ENCODE results near the gene SDCCAG8. TPM values are rescaled to one million over a fixed set of nuclear protein-coding genes. Genes with fewer than 3 reads are reported as not detected.

SDCCAG8 gene
- total RNA-seq, 2 donors from 2014 or later: 18.4 to 18.8 TPM

DNA sequence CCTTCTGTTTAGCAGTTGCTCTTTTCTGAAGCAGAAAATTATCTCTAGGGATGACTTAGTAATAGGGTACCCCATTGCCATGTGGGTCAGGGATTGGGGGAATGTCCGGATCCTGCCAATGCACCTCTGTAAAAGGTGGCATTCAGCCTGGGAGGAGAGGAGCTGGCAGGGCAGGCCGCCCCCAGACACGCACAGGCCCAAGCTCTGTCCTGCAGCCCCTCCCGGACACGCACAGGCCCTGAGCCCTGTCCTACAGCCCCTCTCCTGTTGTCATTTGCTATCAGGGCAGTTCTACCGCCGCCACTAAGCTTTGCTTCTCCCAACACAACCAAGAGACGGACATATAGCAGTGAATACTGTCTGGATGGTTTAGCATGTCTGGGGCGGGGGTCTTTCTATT is 219.1 kb downstream of the SDCCAG8 start:
- intact Hi-C loops (cut with DNase I): no loop called here
- no peaks in the 10 kb centered on the region for H3K9me3 ChIP-seq
- no peak overlapping the region for H3K27ac ChIP-seq
- TF ChIP-seq, protein P1, sequence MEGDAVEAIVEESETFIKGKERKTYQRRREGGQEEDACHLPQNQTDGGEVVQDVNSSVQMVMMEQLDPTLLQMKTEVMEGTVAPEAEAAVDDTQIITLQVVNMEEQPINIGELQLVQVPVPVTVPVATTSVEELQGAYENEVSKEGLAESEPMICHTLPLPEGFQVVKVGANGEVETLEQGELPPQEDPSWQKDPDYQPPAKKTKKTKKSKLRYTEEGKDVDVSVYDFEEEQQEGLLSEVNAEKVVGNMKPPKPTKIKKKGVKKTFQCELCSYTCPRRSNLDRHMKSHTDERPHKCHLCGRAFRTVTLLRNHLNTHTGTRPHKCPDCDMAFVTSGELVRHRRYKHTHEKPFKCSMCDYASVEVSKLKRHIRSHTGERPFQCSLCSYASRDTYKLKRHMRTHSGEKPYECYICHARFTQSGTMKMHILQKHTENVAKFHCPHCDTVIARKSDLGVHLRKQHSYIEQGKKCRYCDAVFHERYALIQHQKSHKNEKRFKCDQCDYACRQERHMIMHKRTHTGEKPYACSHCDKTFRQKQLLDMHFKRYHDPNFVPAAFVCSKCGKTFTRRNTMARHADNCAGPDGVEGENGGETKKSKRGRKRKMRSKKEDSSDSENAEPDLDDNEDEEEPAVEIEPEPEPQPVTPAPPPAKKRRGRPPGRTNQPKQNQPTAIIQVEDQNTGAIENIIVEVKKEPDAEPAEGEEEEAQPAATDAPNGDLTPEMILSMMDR (IDR thresholded peaks at IDR 0.05): no peak
- H3K27me3 ChIP-seq: no peaks in the 10 kb centered on the region
- H3K9ac ChIP-seq (ENCODE audit: low read depth in 2 of 2, low read length in 2 of 2): no peak overlapping the region
- no peak for DNase-seq
- H3K36me3 ChIP-seq: no peaks in the 10 kb centered on the region
- no peak overlapping the region for H3K4me3 ChIP-seq
- H3K4me1 ChIP-seq: no peaks in the 10 kb centered on the region

DNA sequence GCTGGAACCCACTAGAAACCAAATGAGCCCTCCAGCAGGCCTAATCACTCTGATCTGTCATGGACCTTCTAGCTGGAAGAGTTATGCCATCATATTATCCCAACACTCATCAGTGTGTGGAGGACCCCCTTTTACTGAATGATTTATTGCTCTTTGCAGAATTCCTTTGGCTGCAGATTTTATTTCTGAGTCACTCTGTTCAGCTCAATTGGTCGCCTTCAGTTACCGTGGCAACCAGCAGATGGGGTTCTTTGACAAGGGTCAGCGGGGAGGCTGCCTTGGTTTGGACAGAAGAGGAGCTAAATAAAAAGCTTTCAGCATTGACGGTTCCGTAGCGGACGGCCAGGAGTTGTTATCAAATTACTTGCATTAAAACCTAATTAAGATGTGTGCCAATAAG is 220.1 kb downstream of the SDCCAG8 start:
- TF ChIP-seq, protein P1 (IDR thresholded peaks at IDR 0.05): no peak
- Histone ChIP-seq H3K4me1 (no peaks in the 10 kb centered on the region), H3K27me3 (no peaks in the 10 kb centered on the region), H3K9ac (ENCODE audit: low read depth in 2 of 2, low read length in 2 of 2) (no peak overlapping the region), H3K9me3 (no peaks in the 10 kb centered on the region), H3K4me3 (no peak overlapping the region), H3K36me3 (no peaks in the 10 kb centered on the region), H3K27ac (no peak overlapping the region)
- intact Hi-C loops (cut with DNase I): no loop called here
- DNase-seq: no peak

DNA sequence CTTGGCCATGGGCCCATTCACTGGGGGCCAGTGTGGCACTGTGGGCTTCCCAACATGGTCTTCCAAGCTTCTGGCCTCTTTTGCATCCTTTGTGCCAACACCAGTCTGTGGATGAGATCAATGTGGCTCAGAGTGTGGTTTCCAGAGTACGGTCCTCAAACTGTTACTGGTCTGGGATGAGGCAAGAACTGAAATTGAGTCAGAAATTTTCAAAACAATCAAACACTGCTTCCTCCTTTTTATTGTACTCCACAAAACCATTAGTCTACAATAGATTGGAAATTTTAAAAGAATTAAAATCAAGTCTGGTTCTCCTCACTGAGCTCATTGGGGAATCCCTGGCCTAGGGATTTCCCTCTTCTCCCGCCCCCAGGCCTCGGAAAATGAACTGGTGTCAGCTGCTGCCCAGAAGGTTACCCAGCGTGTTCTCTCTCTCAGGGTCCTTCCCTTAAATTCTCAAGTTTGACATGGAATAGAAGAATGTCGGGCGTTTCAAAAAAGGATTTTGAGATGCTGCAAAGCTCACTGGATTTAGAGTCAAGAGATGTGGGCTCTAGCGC is 222.0 kb downstream of the SDCCAG8 start:
- Histone ChIP-seq H3K27me3 (no peaks in the 10 kb centered on the region), H3K4me1 (no peaks in the 10 kb centered on the region), H3K27ac (no peak overlapping the region), H3K9ac (ENCODE audit: low read depth in 2 of 2, low read length in 2 of 2) (no peak overlapping the region), H3K4me3 (no peak overlapping the region), H3K36me3 (no peaks in the 10 kb centered on the region), H3K9me3 (no peaks in the 10 kb centered on the region)
- TF ChIP-seq, protein P1 (IDR thresholded peaks at IDR 0.05): no peak
- no peak for DNase-seq
- intact Hi-C loops (cut with DNase I): no loop called here

GRCh38 chr1:243481101-243481500 is 225.3 kb downstream of the SDCCAG8 start:
- Histone ChIP-seq H3K4me1 (no peaks in the 10 kb centered on the region), H3K4me3 (no peak overlapping the region), H3K36me3 (no peaks in the 10 kb centered on the region), H3K9ac (ENCODE audit: low read depth in 2 of 2, low read length in 2 of 2) (no peak overlapping the region), H3K27ac (no peak overlapping the region), H3K9me3 (no peaks in the 10 kb centered on the region), H3K27me3 (no peaks in the 10 kb centered on the region)
- intact Hi-C loops (cut with DNase I): no loop called here
- no peak for DNase-seq
- TF ChIP-seq, protein P1 (IDR thresholded peaks at IDR 0.05): no peak

DNA sequence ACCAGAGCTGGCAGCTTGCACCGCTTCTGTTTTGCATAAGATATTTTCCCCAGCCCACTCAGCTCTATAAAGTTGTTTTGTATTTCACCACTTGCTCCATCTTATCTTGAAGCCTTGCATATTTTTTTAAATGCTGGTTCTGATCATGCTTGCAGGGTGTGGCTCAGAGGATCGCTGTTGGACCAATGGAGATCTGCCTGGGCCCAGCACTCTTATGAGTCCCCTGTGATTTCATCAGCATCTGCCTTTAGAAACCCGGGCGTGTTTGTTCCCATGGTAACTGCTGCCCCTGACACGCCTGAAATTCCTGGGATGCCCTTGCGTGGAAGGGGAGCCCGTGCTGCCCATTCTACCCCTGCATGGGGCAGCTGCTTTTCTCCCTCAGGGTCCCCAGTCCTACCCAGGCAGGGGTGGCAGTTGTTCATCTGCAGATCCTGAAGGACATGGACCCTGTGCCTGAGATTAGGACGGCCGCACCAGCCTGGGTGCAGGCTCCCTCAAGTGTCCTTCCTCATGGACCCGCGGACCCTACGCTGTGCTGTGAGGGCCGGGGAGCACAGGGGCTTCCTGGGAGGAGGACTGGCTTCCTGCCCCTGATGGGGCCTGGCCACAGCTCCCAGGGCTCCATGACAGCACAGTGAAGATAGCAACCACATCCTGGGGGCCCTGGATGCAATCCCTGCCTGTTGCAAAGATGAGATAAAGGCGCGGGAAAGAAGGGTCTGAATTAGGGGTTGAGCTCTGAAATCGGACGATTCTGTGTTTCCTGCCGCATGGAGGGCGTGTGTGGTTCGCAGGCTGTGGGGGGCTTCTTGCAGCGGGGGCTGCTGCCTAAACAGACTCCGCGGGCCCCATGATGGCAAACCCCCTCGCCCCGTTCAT is 226.5 kb downstream of the SDCCAG8 start:
- TF ChIP-seq, protein P1 (IDR thresholded peaks at IDR 0.05): no peak
- peak overlapping the region in 1 of 2 donors; percentile 43 for H3K9ac ChIP-seq (ENCODE audit: low read depth in 2 of 2, low read length in 2 of 2)
- no peaks in the 10 kb centered on the region for H3K9me3 ChIP-seq
- intact Hi-C loops (cut with DNase I): no loop called here
- no peaks in the 10 kb centered on the region for H3K36me3 ChIP-seq
- DNase-seq: no peak
- no peaks in the 10 kb centered on the region for H3K4me1 ChIP-seq
- no peak overlapping the region for H3K27ac ChIP-seq
- peak overlapping the region; percentile 16 for H3K4me3 ChIP-seq
- H3K27me3 ChIP-seq: no peaks in the 10 kb centered on the region
